ENCODE results near the gene LTF.

LTF gene

DNA sequence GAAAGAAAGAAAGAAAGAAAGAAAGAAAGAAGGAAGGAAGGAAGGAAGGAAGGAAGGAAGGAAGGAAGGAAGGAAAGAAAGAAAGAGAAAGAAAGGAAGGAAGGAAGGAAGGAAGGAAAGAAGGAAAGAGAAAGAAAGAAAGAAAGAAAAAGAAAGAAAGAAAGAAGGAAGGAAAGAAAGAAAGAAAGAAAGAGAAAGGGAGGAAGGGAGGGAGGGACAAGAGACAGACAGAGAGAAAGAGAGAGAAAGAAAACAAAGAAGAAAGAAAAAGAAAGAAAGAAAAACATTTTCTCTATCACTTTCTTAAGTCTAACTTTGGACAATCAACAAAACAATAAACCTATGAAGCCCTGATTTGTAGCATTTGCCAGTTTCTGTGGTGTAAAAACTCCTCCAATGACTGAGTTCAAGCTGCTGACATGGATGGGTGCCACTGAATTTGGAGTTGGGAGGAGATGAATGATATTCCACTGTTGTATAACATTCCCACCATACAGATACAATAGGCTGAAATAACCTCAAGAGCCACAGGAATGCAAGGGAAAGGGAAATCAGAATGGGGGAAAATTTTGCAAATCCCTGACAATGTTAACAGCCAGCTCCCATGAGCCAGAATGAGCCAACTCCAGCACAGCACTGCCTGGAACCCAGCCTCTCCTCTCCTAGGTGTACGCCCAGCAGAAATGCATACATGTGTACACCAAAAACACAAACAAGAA lies 18.1 kb upstream of the LTF start:
- Histone ChIP-seq H3K27ac (ENCODE audit: low read depth, low read length) (no peak overlapping the region), H2AK5ac (ENCODE audit: low read length) (no peak overlapping the region)

DNA sequence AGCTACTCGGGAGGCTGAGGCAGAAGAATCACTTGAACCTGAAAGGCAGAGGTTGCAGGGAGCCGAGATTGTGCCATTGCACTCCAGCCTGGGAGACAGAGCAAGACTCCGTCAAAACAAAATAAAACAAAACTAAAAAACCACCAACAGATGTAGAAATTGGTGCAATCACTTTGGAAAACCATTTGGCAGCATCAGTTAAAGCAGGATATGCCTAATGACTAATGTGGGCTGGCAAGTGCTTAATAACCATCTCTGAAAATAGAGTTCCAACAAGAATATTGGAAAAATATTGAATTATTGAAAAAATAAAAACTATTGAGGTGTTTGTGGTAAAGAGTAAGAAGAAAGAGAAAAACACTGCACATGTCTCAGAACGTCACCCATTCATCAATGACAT lies 16.9 kb upstream of the LTF start:
- no peak overlapping the region for H3K18ac ChIP-seq (ENCODE audit: low read length)
- no peak overlapping the region for H4K8ac ChIP-seq (ENCODE audit: low read depth, low read length)
- no peak overlapping the region for H4K5ac ChIP-seq (ENCODE audit: low read length)
- H2BK5ac ChIP-seq (ENCODE audit: low read length): no peak overlapping the region
- no peak overlapping the region for H3K27ac ChIP-seq (ENCODE audit: low read depth, low read length)
- H3K4me2 ChIP-seq (ENCODE audit: low read length): no peak overlapping the region
- H3K4me1 ChIP-seq (ENCODE audit: control insufficient read depth, low read depth, low read length): peaks cover 2% of the 10 kb centered on the region
- no peak overlapping the region for H3K4me3 ChIP-seq (ENCODE audit: low read length)
- H3K79me1 ChIP-seq (ENCODE audit: low read length): no peaks in the 10 kb centered on the region
- no peak overlapping the region for H3K9ac ChIP-seq (ENCODE audit: low read length)
- no peak overlapping the region for H3K23ac ChIP-seq (ENCODE audit: low read length)
- WGBS (ENCODE audit: extremely low coverage, insufficient coverage, low lambda C conversion rate): no CpG with 5 or more reads among the region's 4 CpGs
- no peak for DNase-seq
- no peaks in the 10 kb centered on the region for H3K79me2 ChIP-seq (ENCODE audit: control insufficient read depth, insufficient read depth, low read length)
- H3K4ac ChIP-seq (ENCODE audit: low read depth, low read length): no peak overlapping the region
- H2BK120ac ChIP-seq (ENCODE audit: low read depth, low read length): no peak overlapping the region
- H3K56ac ChIP-seq (ENCODE audit: low read length): no peak overlapping the region
- no peak overlapping the region for H2BK15ac ChIP-seq (replicated peaks; ENCODE audit: low read depth)
- no peaks in the 10 kb centered on the region for H3K27me3 ChIP-seq (ENCODE audit: insufficient read depth, low read length, poor library complexity)
- H2AK5ac ChIP-seq (ENCODE audit: low read length): no peak overlapping the region
- H3K36me3 ChIP-seq (ENCODE audit: control insufficient read depth, insufficient read depth, low read length): no peaks in the 10 kb centered on the region

More for the DNA sequence above, 18.1 kb upstream of the LTF start:
- Histone ChIP-seq H2BK120ac (ENCODE audit: low read depth, low read length) (no peak overlapping the region), H3K4ac (ENCODE audit: low read depth, low read length) (no peak overlapping the region), H3K4me2 (ENCODE audit: low read length) (no peak overlapping the region), H3K56ac (ENCODE audit: low read length) (no peak overlapping the region), H3K9ac (ENCODE audit: low read length) (no peak overlapping the region), H2BK15ac (replicated peaks; ENCODE audit: low read depth) (no peak overlapping the region), H3K27me3 (ENCODE audit: insufficient read depth, low read length, poor library complexity) (no peaks in the 10 kb centered on the region), H3K18ac (ENCODE audit: low read length) (no peak overlapping the region), H3K4me3 (ENCODE audit: low read length) (no peak overlapping the region), H3K23ac (ENCODE audit: low read length) (no peak overlapping the region), H4K5ac (ENCODE audit: low read length) (no peak overlapping the region), H4K8ac (ENCODE audit: low read depth, low read length) (no peak overlapping the region), H3K79me1 (ENCODE audit: low read length) (no peaks in the 10 kb centered on the region), H3K79me2 (ENCODE audit: control insufficient read depth, insufficient read depth, low read length) (no peaks in the 10 kb centered on the region), H2BK5ac (ENCODE audit: low read length) (no peak overlapping the region), H3K36me3 (ENCODE audit: control insufficient read depth, insufficient read depth, low read length) (no peaks in the 10 kb centered on the region), H3K4me1 (ENCODE audit: control insufficient read depth, low read depth, low read length) (peaks cover 2% of the 10 kb centered on the region)
- DNase-seq: no peak
- WGBS (ENCODE audit: extremely low coverage, insufficient coverage, low lambda C conversion rate): no CpG with 5 or more reads among the region's 1 CpG

DNA sequence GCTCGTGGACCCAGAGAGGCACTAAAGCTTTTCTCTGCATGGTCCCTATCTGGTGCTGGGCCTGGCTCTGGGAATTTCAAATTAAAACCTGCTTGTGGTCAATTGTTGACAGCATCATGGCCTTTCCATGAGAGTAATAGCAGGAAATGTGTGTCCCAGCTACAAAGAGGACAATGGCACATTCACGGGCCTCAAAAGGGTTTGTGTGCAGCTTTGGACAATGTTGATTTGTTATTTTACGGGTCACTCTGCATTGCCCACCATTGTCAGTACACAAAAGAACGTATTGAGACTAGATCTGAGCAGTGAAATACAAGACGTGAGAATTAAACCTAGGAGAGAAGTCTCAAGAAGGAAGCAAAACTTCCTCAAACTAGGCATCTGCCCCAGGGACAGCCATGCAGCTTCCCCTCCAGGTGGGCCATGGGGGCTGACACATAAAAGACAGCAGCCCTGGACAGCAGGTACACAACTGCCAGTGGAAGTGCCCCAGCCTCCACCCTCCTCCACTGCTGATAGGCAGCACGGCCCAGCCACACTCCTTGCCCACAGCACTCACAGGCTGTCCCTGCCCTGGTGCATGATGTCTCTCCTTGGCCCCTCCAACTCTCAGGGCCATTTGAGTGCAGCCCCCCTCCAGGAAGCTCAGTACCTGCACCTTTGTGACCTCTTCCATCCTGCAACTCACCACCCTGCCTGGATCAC lies 15.9 kb upstream of the LTF start:
- Histone ChIP-seq H3K56ac (ENCODE audit: low read length) (no peak overlapping the region), H3K27ac (ENCODE audit: low read depth, low read length) (no peak overlapping the region), H3K4ac (ENCODE audit: low read depth, low read length) (no peak overlapping the region), H3K4me1 (ENCODE audit: control insufficient read depth, low read depth, low read length) (peaks cover 2% of the 10 kb centered on the region), H3K23ac (ENCODE audit: low read length) (no peak overlapping the region), H3K9ac (ENCODE audit: low read length) (no peak overlapping the region), H2BK120ac (ENCODE audit: low read depth, low read length) (no peak overlapping the region), H3K79me1 (ENCODE audit: low read length) (no peaks in the 10 kb centered on the region), H3K79me2 (ENCODE audit: control insufficient read depth, insufficient read depth, low read length) (no peaks in the 10 kb centered on the region), H3K18ac (ENCODE audit: low read length) (no peak overlapping the region), H3K4me2 (ENCODE audit: low read length) (no peak overlapping the region), H2BK15ac (replicated peaks; ENCODE audit: low read depth) (no peak overlapping the region), H3K36me3 (ENCODE audit: control insufficient read depth, insufficient read depth, low read length) (no peaks in the 10 kb centered on the region), H4K5ac (ENCODE audit: low read length) (no peak overlapping the region), H3K27me3 (ENCODE audit: insufficient read depth, low read length, poor library complexity) (no peaks in the 10 kb centered on the region), H2BK5ac (ENCODE audit: low read length) (no peak overlapping the region), H2AK5ac (ENCODE audit: low read length) (no peak overlapping the region), H3K4me3 (ENCODE audit: low read length) (no peak overlapping the region), H4K8ac (ENCODE audit: low read depth, low read length) (no peak overlapping the region)
- DNase-seq: no peak
- no CpG with 5 or more reads among the region's 6 CpGs for WGBS (ENCODE audit: extremely low coverage, insufficient coverage, low lambda C conversion rate)

DNA sequence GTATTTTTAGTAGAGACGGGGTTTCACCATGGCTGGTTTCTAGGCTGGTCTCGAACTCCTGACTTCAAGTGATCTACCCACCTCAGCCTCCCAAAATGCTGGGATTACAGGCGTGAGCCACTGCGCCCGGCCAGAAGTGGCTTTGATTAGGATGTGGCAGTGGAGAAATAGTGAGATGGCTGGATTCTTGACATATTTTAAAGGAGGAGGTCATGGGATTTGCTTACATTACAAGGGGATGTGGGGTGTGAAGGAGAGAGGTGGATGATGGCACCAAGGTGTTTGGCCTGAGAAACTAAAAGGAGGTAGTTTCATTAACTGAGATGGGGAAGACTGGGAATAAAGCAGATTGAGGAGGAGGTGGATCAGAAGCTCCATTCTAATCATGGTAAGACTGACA lies 15.0 kb upstream of the LTF start:
- WGBS (ENCODE audit: extremely low coverage, insufficient coverage, low lambda C conversion rate): no CpG with 5 or more reads among the region's 5 CpGs
- Histone ChIP-seq H4K5ac (ENCODE audit: low read length) (no peak overlapping the region), H3K4me2 (ENCODE audit: low read length) (no peak overlapping the region), H3K23ac (ENCODE audit: low read length) (no peak overlapping the region), H2AK5ac (ENCODE audit: low read length) (no peak overlapping the region), H3K79me1 (ENCODE audit: low read length) (no peaks in the 10 kb centered on the region), H3K4ac (ENCODE audit: low read depth, low read length) (no peak overlapping the region), H3K27me3 (ENCODE audit: insufficient read depth, low read length, poor library complexity) (no peaks in the 10 kb centered on the region), H3K36me3 (ENCODE audit: control insufficient read depth, insufficient read depth, low read length) (no peaks in the 10 kb centered on the region), H3K4me3 (ENCODE audit: low read length) (no peak overlapping the region), H2BK120ac (ENCODE audit: low read depth, low read length) (no peak overlapping the region), H3K56ac (ENCODE audit: low read length) (no peak overlapping the region), H3K18ac (ENCODE audit: low read length) (no peak overlapping the region), H3K27ac (ENCODE audit: low read depth, low read length) (no peak overlapping the region), H3K4me1 (ENCODE audit: control insufficient read depth, low read depth, low read length) (no peaks in the 10 kb centered on the region), H4K8ac (ENCODE audit: low read depth, low read length) (no peak overlapping the region), H3K9ac (ENCODE audit: low read length) (no peak overlapping the region), H2BK15ac (replicated peaks; ENCODE audit: low read depth) (no peak overlapping the region), H2BK5ac (ENCODE audit: low read length) (no peak overlapping the region), H3K79me2 (ENCODE audit: control insufficient read depth, insufficient read depth, low read length) (no peaks in the 10 kb centered on the region)
- peak; percentile 56 for DNase-seq

DNA sequence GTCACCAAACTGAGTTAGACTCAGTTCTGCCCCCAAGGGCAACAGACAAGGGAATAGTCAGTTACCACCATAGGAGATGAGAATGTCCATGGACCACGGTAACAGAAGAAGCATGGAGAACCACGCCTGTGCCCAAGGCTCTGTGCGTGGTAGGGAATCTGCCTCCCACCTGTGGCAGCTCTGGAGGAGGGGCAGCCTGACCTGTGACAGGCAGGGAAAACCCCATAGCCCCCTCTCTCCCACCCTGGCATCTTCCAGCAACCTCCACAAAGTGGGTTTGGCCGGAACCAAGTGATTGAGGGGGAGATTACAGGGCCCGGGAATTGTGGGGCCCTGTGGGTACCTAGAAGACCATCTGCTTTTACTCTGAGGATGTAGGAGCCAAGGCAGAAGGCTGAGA lies 14.3 kb upstream of the LTF start:
- Histone ChIP-seq H2BK15ac (replicated peaks; ENCODE audit: low read depth) (no peak overlapping the region), H3K56ac (ENCODE audit: low read length) (no peak overlapping the region), H2AK5ac (ENCODE audit: low read length) (no peak overlapping the region), H4K5ac (ENCODE audit: low read length) (no peak overlapping the region), H3K4ac (ENCODE audit: low read depth, low read length) (no peak overlapping the region), H3K23ac (ENCODE audit: low read length) (no peak overlapping the region), H3K27ac (ENCODE audit: low read depth, low read length) (no peak overlapping the region), H3K9ac (ENCODE audit: low read length) (no peak overlapping the region), H4K8ac (ENCODE audit: low read depth, low read length) (no peak overlapping the region), H3K4me1 (ENCODE audit: control insufficient read depth, low read depth, low read length) (no peaks in the 10 kb centered on the region), H2BK120ac (ENCODE audit: low read depth, low read length) (no peak overlapping the region), H3K27me3 (ENCODE audit: insufficient read depth, low read length, poor library complexity) (no peaks in the 10 kb centered on the region), H3K4me3 (ENCODE audit: low read length) (no peak overlapping the region), H3K79me1 (ENCODE audit: low read length) (no peaks in the 10 kb centered on the region), H2BK5ac (ENCODE audit: low read length) (no peak overlapping the region), H3K4me2 (ENCODE audit: low read length) (no peak overlapping the region), H3K79me2 (ENCODE audit: control insufficient read depth, insufficient read depth, low read length) (no peaks in the 10 kb centered on the region), H3K36me3 (ENCODE audit: control insufficient read depth, insufficient read depth, low read length) (no peaks in the 10 kb centered on the region), H3K18ac (ENCODE audit: low read length) (no peak overlapping the region)
- WGBS (ENCODE audit: extremely low coverage, insufficient coverage, low lambda C conversion rate): no CpG with 5 or more reads among the region's 5 CpGs
- no peak for DNase-seq

Measured in mesendoderm (in vitro differentiated cells).